NCI-H128 (cell line): Measurements from ENCODE around the gene PRRG3.

Experiments used
- DNase-seq: peaks from one replicate; lab custom pipeline; 2025; ENCODE audit not compliant: unreplicated experiment; lab: John Stamatoyannopoulos, UW

PRRG3 gene

DNA sequence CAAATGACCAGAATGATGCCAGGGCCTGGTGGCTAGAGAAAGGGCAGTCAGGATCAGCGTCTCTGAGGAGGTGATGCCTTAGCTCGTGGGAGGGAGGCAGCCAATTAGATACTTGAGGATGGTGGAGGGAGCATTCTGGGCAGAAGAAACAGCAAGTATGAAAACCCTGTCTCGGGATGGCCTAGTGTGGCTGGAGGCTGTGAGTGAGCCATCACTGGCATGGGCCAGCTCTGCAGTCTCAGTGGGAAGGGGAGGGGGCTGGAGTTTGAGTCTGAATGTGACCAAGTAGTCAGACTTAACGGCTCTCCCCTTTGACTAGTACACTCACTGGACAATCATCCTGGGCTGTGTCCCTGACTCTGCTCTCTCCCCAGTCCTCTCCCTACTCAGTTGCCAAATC, 46.3 kb downstream of the PRRG3 start:
- no peak for DNase-seq

DNA sequence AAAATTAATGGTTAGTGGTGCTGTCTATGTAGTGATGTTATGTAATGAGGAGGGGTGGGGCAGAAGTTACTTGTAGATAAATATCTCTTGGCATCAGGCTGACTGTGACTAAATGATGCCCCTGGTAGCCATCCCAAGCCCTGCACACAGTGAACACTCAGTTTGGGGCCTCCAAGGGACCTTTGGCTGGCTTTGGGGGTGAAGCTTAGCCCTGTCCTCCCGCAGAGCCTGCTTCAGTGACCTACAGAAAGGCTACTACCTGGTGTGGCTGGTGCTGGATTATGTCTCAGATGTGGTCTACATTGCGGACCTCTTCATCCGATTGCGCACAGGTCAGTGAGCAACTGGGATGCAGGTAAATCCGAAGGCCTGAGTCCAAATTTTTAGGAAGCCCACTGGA, 47.1 kb downstream of the PRRG3 start:
- DNase-seq, result no peak

DNA sequence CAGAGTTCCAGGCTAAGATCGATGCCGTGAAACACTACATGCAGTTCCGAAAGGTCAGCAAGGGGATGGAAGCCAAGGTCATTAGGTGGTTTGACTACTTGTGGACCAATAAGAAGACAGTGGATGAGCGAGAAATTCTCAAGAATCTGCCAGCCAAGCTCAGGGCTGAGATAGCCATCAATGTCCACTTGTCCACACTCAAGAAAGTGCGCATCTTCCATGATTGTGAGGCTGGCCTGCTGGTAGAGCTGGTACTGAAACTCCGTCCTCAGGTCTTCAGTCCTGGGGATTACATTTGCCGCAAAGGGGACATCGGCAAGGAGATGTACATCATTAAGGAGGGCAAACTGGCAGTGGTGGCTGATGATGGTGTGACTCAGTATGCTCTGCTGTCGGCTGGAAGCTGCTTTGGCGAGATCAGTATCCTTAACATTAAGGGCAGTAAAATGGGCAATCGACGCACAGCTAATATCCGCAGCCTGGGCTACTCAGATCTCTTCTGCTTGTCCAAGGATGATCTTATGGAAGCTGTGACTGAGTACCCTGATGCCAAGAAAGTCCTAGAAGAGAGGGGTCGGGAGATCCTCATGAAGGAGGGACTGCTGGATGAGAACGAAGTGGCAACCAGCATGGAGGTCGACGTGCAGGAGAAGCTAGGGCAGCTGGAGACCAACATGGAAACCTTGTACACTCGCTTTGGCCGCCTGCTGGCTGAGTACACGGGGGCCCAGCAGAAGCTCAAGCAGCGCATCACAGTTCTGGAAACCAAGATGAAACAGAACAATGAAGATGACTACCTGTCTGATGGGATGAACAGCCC, 48.6 kb downstream of the PRRG3 start:
- no peak for DNase-seq

DNA sequence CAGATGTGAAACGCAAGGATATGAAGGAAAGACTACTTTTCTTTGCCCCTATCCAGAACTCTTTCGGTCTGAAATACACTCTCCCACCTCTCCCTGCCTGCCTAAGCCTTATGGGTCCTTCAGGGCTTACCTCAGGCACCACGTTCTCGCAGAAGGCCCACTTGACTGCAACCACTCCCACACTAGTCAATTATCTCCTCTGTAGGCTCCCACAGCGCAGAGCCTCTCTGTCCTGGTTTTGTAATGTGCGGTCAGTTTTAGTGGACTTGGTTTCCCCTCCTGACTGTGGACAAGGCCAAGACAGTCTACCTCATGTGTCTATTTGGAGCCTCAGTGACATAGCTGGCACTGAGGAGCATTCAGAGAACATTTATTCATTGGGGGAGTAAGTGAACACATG, 50.4 kb downstream of the PRRG3 start:
- DNase-seq, result no peak

DNA sequence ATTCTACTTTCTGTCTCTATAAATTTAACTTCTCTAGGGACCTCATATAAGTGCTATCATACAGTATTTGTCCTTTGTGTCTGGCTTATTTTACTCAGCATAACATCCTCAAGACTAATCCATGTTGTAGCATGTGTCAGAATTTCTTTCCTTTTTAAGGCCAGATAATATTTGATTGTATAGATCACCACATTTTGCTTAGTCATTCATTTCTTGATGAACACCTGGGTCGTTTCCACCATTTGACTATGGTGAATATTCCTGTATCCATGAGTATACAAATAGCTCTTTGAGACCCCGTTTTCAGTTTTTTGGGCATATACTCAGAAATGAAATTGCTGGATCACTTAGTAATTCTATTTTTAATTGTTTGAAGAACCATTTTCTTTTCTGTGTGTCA, 51.2 kb downstream of the PRRG3 start:
- DNase-seq, result no peak

DNA sequence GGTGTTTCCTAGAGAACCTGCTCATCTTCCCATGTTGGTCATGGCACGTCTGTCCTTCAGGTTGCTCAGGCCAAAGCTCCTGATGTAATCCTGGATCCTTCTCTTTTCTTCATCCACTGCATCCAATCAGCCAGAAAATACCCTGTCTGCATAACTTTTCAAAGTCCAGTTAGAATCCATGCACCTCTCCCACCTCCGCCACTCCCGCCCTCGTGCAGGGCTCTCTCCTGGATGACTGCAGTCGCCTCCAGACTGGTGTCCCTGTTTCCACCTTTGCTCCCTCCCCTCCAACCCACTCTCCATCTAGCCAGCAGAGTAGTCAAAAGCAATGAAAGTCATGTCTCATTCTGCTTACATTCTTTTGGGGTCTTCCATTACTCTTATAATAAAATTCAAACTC, 55.3 kb downstream of the PRRG3 start:
- no peak for DNase-seq

DNA sequence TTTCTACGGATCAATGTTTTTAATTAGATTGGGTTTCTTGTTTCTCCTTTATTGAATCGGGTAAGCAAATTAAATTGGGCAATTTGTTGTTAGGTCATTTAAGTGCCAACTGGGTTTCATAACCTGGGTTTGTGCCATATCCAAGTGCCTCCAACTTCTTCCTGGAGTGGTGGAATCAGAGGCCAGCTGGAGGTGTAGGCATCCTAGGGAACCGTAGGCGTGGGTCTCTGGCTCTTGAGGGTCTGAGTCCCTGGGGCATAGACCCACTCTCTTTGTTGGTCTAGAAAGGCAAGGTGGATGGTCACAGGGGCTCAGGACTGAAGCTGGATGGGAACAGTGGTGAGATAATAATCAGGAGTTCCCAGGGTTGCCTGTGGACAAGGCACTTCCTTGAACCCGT, 57.6 kb downstream of the PRRG3 start:
- no peak for DNase-seq

DNA sequence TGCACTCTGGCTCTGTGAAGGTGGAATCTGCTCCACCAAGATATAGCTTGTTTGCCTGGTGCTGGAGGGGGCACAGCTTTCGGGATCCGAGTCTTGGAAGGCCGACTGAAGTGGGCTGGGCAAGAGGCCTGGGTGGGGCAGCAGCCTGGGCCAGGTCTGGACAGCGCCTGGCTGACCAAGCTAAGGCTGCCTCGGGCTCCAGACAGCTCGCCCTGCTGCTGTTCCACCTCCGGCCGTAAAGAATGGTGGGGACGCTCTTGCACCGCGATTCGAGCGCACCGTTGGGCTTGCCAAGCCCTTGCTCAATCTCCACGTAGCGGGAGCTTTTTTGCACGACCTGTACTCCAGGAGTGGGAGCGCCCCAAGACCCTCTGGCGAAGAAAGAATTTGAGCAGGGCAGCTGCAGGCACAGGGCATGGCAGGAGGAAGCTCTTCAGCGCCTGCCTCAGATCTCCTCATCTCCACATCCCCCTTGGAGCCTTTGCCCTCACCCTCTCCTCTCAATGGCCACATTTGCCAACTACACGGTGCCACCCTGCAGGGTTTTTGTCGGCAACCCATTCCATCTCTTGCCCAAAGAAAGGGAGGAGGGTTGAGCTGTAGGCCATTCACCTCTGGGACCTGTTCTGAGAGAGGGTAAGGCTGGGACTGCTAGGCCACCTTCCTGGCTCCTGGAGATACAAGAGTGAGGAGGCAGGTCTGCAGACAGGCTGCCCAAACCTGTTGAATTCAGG, 58.2 kb downstream of the PRRG3 start:
- DNase-seq, result no peak

DNA sequence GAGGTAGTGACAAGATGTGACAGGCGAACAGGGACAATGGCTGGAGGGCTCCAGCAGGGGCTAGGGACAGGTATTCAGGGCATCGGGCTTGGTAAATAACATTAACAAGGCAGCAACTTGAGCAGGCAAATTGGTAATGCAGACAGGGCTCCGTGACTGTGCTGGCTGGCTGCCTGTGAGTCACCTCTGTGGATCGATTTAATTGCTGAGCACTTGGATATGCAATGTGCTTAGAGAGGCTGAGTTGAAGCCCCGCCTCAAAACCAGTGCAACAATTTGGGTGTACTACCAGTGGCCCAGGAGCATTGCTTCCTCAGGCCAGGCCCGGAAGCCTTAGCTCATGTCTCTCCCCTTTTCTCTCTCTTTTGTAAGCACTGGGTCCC, 58.8 kb downstream of the PRRG3 start:
- no peak for DNase-seq

DNA sequence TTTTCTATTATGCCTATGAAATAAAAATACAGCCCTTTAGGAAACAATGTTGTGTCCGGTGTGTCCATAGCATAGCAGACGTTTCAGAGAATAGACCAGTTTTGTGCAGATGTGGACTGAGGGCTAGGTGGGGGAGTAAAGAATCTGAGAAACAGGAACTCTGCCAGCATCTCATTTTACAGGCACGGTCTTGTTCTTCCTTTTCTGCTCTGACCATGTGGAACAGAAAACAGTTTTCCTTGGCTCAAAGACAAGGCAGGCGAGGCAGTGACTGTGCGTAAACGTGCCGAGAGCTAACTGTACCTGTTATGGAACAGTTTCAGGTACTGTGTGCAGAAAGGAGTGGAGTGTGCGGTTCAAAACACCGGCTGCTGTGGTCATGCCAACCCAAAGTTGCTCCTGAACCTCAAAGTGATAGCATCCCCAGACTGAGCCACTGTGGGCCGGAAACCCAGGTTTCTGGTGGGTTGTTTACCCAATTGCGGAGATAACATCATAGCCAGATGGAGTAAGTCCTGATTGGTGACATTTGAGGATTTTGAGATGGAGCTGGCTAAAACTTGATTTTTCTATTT, 59.5 kb downstream of the PRRG3 start:
- no peak for DNase-seq
